Measurements from ENCODE around the gene REEP5. TPM values are rescaled to one million over a fixed set of nuclear protein-coding genes. Genes with fewer than 3 reads are reported as not detected.
"Not testable (repeated sequence)": the region's sequence is repeated elsewhere in the genome, so short reads cannot be mapped to it uniquely, and the experiment has no call there.

REEP5 gene
- total RNA-seq = 10 to 100 TPM; 19.8 to 47.5 (median 35.6) TPM

GRCh38 chr5:112921833-112922817 lies at the start of gene REEP5:
REEP5 (minus strand) TSS chr5:112922227; CDS start chr5:112922190, 37 bp downstream.
- H3K36me3 ChIP-seq = peaks cover 0 to 18% (median 0%) of the 10 kb centered on the region in 3 donors
- no peaks in the 10 kb centered on the region for H3K27me3 ChIP-seq
- H3K9me3 ChIP-seq = no peaks in the 10 kb centered on the region
- DNase-seq = peak; percentile 81 to 92 (median 89)
- H3K4me3 ChIP-seq = peak within 1 kb of the TSS; percentile 87 to 96 (median 90)
- peak within 1 kb of the TSS; percentile 90 to 97 (median 95) for H3K27ac ChIP-seq
- H3K4me1 ChIP-seq = peaks cover 0 to 37% (median 9%) of the 10 kb centered on the region in 4 donors
- TF ChIP-seq CTCF (IDR thresholded peaks at IDR 0.05) (peak; percentile 66 to 90 (median 85)), POLR2A (IDR thresholded peaks at IDR 0.05) (peak; percentile 68 to 83)

DNA sequence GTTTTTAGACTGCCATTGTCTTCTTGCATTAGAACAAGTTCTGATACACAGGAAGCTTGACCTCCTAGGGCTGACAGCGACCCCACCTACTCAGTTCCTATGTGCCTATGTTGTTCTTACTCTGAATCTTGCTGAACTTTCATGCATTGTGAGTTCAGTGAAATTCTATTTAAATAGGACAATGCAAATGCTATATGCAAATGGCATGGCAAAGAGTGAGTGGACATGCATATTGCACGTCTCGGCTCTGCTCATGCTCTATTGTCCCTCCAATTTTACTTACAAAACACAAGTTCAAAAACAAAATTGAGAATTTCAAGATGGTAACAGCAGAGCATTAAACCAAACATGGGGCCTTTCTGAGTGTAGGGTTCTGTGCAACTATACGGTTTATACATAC lies 49.2 kb upstream of the REEP5 start:
- no peak overlapping the region for H3K4me3 ChIP-seq
- H3K27ac ChIP-seq = no peak overlapping the region
- DNase-seq = no peak
- H3K27me3 ChIP-seq = no peaks in the 10 kb centered on the region
- no peak for TF ChIP-seq CTCF (IDR thresholded peaks at IDR 0.05)
- no peak for TF ChIP-seq POLR2A (IDR thresholded peaks at IDR 0.05)
- H3K36me3 ChIP-seq = no peaks in the 10 kb centered on the region
- H3K9me3 ChIP-seq = no peaks in the 10 kb centered on the region
- peaks cover 0 to 4% (median 2%) of the 10 kb centered on the region in 4 donors for H3K4me1 ChIP-seq

- no peaks in the 10 kb centered on the region for H3K9me3 ChIP-seq
- no peaks in the 10 kb centered on the region for H3K4me1 ChIP-seq
- no peak for TF ChIP-seq CTCF (IDR thresholded peaks at IDR 0.05)
- no peak for TF ChIP-seq POLR2A (IDR thresholded peaks at IDR 0.05)
- no peak overlapping the region for H3K27ac ChIP-seq
- no peak overlapping the region for H3K4me3 ChIP-seq
- no peak for DNase-seq
- H3K36me3 ChIP-seq = no peaks in the 10 kb centered on the region
- no peaks in the 10 kb centered on the region for H3K27me3 ChIP-seq
Observed at GRCh38 chr5:112968411-112969106, 46.5 kb upstream of the REEP5 start.

DNA sequence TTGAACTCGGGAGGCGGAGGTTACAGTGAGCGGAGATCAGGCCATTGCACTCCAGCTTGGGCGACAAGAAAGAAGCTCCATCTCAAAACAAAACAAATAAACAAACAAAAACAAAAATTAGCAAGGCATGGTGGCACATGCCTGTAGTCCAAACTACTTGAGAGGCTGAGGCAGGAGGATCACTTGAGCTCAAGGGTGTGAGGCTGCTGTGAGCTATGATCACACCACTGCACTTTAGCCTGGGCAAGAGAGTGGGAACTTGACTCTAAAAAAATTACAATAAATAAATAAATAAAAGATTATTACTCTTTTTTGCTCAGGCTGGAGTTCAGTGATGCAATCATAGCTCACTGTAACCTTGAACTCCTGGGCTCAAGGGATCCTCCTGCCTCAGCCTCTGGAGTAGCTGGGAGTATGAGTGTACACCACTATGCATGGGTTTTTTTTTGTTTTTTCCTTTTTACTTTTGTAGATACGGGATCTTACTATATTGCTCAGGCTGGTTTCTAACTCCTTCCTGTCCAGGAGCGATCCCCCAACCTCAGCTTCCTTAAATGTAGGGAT lies 45.6 kb upstream of the REEP5 start:
- Histone ChIP-seq H3K27ac (no peak overlapping the region), H3K36me3 (no peaks in the 10 kb centered on the region), H3K4me3 (no peak overlapping the region), H3K27me3 (no peaks in the 10 kb centered on the region), H3K4me1 (no peaks in the 10 kb centered on the region), H3K9me3 (no peaks in the 10 kb centered on the region)
- DNase-seq = no peak
- TF ChIP-seq CTCF (IDR thresholded peaks at IDR 0.05) (no peak), POLR2A (IDR thresholded peaks at IDR 0.05) (no peak)

DNA sequence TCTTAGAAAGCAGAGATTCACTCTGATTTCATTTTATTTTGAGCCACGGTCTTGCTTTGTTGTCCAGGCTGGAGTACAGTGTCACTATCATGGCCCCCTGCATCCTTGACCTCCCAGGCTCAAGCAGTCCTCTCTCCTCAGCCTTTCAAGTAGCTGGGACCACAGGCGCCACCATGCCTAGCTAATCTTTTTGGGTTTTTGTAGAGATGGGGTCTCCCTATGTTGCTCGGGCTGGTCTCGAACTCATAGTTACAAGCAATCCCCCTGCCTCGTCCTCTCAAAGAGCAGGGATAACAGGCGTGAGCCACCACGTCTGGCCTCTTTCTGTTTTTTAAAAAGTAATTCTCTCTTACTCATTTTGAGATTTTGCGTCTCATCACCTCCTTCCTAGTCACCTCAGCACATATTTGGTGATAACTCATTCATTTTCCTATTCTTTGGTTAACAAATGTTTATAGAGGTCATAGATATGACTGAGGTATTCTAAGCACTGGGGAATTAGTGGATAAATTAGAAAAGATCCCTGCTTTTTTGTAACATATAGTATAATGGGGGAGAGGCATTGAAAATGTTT lies 43.8 kb upstream of the REEP5 start:
- no peaks in the 10 kb centered on the region for H3K4me1 ChIP-seq

GRCh38 chr5:112963374-112963733 lies 41.3 kb upstream of the REEP5 start:
- not testable (repeated sequence) for DNase-seq, H3K36me3 ChIP-seq, H3K4me3 ChIP-seq, H3K9me3 ChIP-seq, H3K27me3 ChIP-seq, H3K4me1 ChIP-seq, H3K27ac ChIP-seq

More for the DNA sequence above, 43.8 kb upstream of the REEP5 start:
- H3K27me3 ChIP-seq = no peaks in the 10 kb centered on the region
- H3K4me3 ChIP-seq = no peak overlapping the region
- no peak for TF ChIP-seq POLR2A (IDR thresholded peaks at IDR 0.05)
- no peak for TF ChIP-seq CTCF (IDR thresholded peaks at IDR 0.05)
- no peaks in the 10 kb centered on the region for H3K9me3 ChIP-seq
- DNase-seq = no peak
- no peaks in the 10 kb centered on the region for H3K36me3 ChIP-seq
- H3K27ac ChIP-seq = no peak overlapping the region

All from Peyer's patch (tissue), 4 donors.